PC-3 (cell line): ENCODE data around the gene NCDN. TPM values are rescaled to one million over a fixed set of nuclear protein-coding genes. Genes with fewer than 3 reads are reported as not detected.

ENCODE experiments used
- ATAC-seq: fragments of 200-7000 bp; cut with Tn5 transposase; 2 replicates; pipeline ENCODE4 v1.9.1; 2020; ENCODE audit warnings: mild to moderate bottlenecking, moderate library complexity
- BruUV-seq: library from RNA; stranded (reverse); fragments of 400-500 nt; replicated peaks from 2 replicates; lab custom pipeline; 2021; lab: Mats Ljungman, UMichigan
- CTCF ChIA-PET: fragments of 300-600 bp; sonication (Branson Sonifier 250); formaldehyde crosslinking; loops from one replicate; lab custom pipeline; 2022; ENCODE audit warnings: antibody characterized with exemption; lab: Charles Lee
- POLR2A ChIA-PET: fragments of 300-600 bp; sonication (Branson Sonifier 250); formaldehyde crosslinking; loops from one replicate; lab custom pipeline; 2022; ENCODE audit warnings: antibody characterized with exemption; ENCODE audit not compliant: unreplicated experiment; lab: Charles Lee
- DNase-seq: peaks from one replicate; pipeline ENCODE4 v3.0.0-alpha.2; 2015
- H2AFZ ChIP-seq: fragments of 300-600 bp; sonication (generic); 2 replicates; pipeline ENCODE4 v1.6.0; 2016; ENCODE audit warnings: antibody characterized with exemption, low read length
- H3F3A ChIP-seq: fragments of 300-600 bp; sonication (generic); one replicate; pipeline ENCODE4 v1.6.0; 2017; ENCODE audit warnings: antibody characterized with exemption, low read length, control low read depth, mild to moderate bottlenecking; ENCODE audit not compliant: unreplicated experiment
- H3K27ac ChIP-seq: fragments of 300-600 bp; sonication (generic); 2 replicates; pipeline ENCODE4 v1.5.1; 2016; ENCODE audit warnings: mild to moderate bottlenecking, low read length
- H3K27me3 ChIP-seq: fragments of 300-600 bp; sonication (generic); 2 replicates; pipeline ENCODE4 v1.6.1; 2016; ENCODE audit warnings: low read length, mixed read lengths
- H3K36me3 ChIP-seq: fragments of 300-600 bp; sonication (generic); 2 replicates; pipeline ENCODE4 v1.6.1; 2016; ENCODE audit warnings: low read depth, mixed run types, low read length, mixed read lengths
- H3K4me1 ChIP-seq: fragments of 300-600 bp; sonication (generic); 2 replicates; pipeline ENCODE4 v1.5.1; 2016; ENCODE audit warnings: low read length; ENCODE audit not compliant: insufficient read depth
- H3K4me2 ChIP-seq: fragments of 300-600 bp; sonication (generic); 2 replicates; pipeline ENCODE4 v1.6.0; 2016; ENCODE audit warnings: low read length
- H3K4me3 ChIP-seq: fragments of 300-600 bp; sonication (generic); 2 replicates; pipeline ENCODE4 v1.5.1; 2016; ENCODE audit warnings: mild to moderate bottlenecking, low read length, mixed read lengths
- H3K79me2 ChIP-seq: fragments of 300-600 bp; sonication (generic); 2 replicates; pipeline ENCODE4 v1.6.1; 2017; ENCODE audit warnings: low read length, mixed read lengths
- H3K9ac ChIP-seq: fragments of 300-600 bp; sonication (generic); 2 replicates; pipeline ENCODE4 v1.6.0; 2016; ENCODE audit warnings: mild to moderate bottlenecking, low read length
- H3K9me2 ChIP-seq: fragments of 300-600 bp; sonication (generic); replicated peaks from 2 replicates; pipeline ENCODE4 v1.6.1; 2016; ENCODE audit warnings: mixed run types, low read length, mixed read lengths
- H3K9me3 ChIP-seq: fragments of 300-600 bp; sonication (generic); 2 replicates; pipeline ENCODE4 v1.6.1; 2016; ENCODE audit warnings: low read length, mixed read lengths
- H4K20me1 ChIP-seq: fragments of 300-600 bp; sonication (generic); 2 replicates; pipeline ENCODE4 v1.6.1; 2016; ENCODE audit warnings: low read length, mixed read lengths
- CTCF ChIP-seq: fragments of 300-600 bp; sonication (generic); conservative IDR thresholded peaks from 2 replicates; pipeline ENCODE4 v1.5.1; 2017; ENCODE audit warnings: antibody characterized with exemption, low read depth, mild to moderate bottlenecking, low read length
- EZH2 ChIP-seq: fragments of 300-600 bp; sonication (generic); IDR thresholded peaks from one replicate; pipeline ENCODE4 v1.6.1; 2017; ENCODE audit warnings: antibody characterized with exemption, mild to moderate bottlenecking, low read length; ENCODE audit not compliant: unreplicated experiment
- EZH2phosphoT487 ChIP-seq: fragments of 300-600 bp; sonication (generic); IDR thresholded peaks from 2 replicates; pipeline ENCODE4 v1.6.1; 2018; ENCODE audit warnings: mild to moderate bottlenecking, antibody characterized with exemption, low read length, borderline replicate concordance
- intact Hi-C: fragments of 100-400 bp; cut with micrococcal nuclease; formaldehyde crosslinking; loops from 2 replicates; pipeline ENCODE4 v1.9.0; 2023
- total RNA-seq: library from RNA; depleted of rRNA; stranded (reverse); fragments of >200 nt; gene quantifications from 2 replicates; pipeline ENCODE4 v1.2.3, GENCODE V29; 2014

NCDN gene
- total RNA-seq, 1 experiment from 2014 or later = 25.2 TPM

GRCh38 chr1:35564037-35564883 lies 6.7 kb downstream of the NCDN start:
- POLR2A ChIA-PET = interaction anchor here (0.6 to 0.7 kb wide), 2 partner anchors 115 to 809 kb away, joined by 5 to 6 read pairs; partner anchors contain the start of gene GJB5

GRCh38 chr1:35564884-35565741 lies 7.5 kb downstream of the NCDN start:
- no peaks in the 10 kb centered on the region for H3K9me3 ChIP-seq
- ATAC-seq (no peak), DNase-seq (no peak)
- intact Hi-C loops = loop anchor here (1.0 kb wide), 1 partner anchor 114 kb away; no protein-coding TSS in a partner anchor
- ChIA-PET POLR2A (interaction anchor here (0.6 to 0.7 kb wide), 2 partner anchors 116 to 810 kb away, joined by 5 to 6 read pairs; partner anchors contain the start of gene GJB5), CTCF (interaction anchor here (0.5 to 1.1 kb wide), 8 partner anchors 8 to 515 kb away, joined by 3 to 16 read pairs (median 4); partner anchors contain the start of gene TFAP2E)
- H2AFZ ChIP-seq = no peak overlapping the region
- H3K27ac ChIP-seq = no peak overlapping the region
- BruUV-seq = no TSS peak
- no peaks in the 10 kb centered on the region for H3K9me2 ChIP-seq
- H3K9ac ChIP-seq = no peak overlapping the region
- peaks cover 5% of the 10 kb centered on the region; the same call in 1 of the 2 replicates for H3K36me3 ChIP-seq
- peaks cover 14% of the 10 kb centered on the region for H3K4me1 ChIP-seq
- TF ChIP-seq CTCF = no peak
- TF ChIP-seq EZH2 = no peak
- TF ChIP-seq EZH2phosphoT487 = no peak
- no peaks in the 10 kb centered on the region for H3K27me3 ChIP-seq
- no peaks in the 10 kb centered on the region; the same call in 1 of the 2 replicates for H4K20me1 ChIP-seq
- H3K4me2 ChIP-seq = no peak overlapping the region
- H3F3A ChIP-seq = no peaks in the 10 kb centered on the region
- no peak overlapping the region for H3K4me3 ChIP-seq
- no peaks in the 10 kb centered on the region; the same call in 1 of the 2 replicates for H3K79me2 ChIP-seq

More at GRCh38 chr1:35564037-35564883, 6.7 kb downstream of the NCDN start:
- H2AFZ ChIP-seq = no peak overlapping the region
- H3K4me1 ChIP-seq = peaks cover 7% of the 10 kb centered on the region
- H3K9me3 ChIP-seq = no peaks in the 10 kb centered on the region
- BruUV-seq = no TSS peak
- intact Hi-C loops = loop anchor here (1.0 kb wide), 1 partner anchor 113 kb away; no protein-coding TSS in a partner anchor
- no peaks in the 10 kb centered on the region for H4K20me1 ChIP-seq
- no peak overlapping the region for H3K9ac ChIP-seq
- H3K4me2 ChIP-seq = no peak overlapping the region
- DNase-seq = peak; percentile 81
- CTCF ChIA-PET = interaction anchor here (0.6 to 1.1 kb wide), 7 partner anchors 8 to 222 kb away, joined by 3 to 16 read pairs (median 4); partner anchors contain the start of gene TFAP2E
- H3K4me3 ChIP-seq = no peak overlapping the region
- peak; percentile 62 for ATAC-seq
- H3F3A ChIP-seq = no peaks in the 10 kb centered on the region
- H3K27ac ChIP-seq = no peak overlapping the region
- no peaks in the 10 kb centered on the region for H3K27me3 ChIP-seq
- peaks cover 5% of the 10 kb centered on the region; the same call in 1 of the 2 replicates for H3K36me3 ChIP-seq
- TF ChIP-seq CTCF (peak; percentile 83), EZH2 (no peak)
- H3K79me2 ChIP-seq = peaks cover 3% of the 10 kb centered on the region; the same call in 1 of the 2 replicates
- no peaks in the 10 kb centered on the region for H3K9me2 ChIP-seq
